Tibial nerve (tissue), 4 donors: ENCODE data around the gene PIP4K2C.

Experiments used
- CTCF ChIP-seq, 5 experiments: fragments of 200-600 bp in 3 of 5; fragments of 450-650 bp in 2 of 5; sonication (generic) in 3 of 5; IDR thresholded peaks; one replicate each; pipeline ENCODE4 v1.5.1; 2016 to 2019; ENCODE audit warnings: antibody characterized with exemption in 5 of 5, mild to moderate bottlenecking in 3 of 5, moderate library complexity in 2 of 5
- EP300 ChIP-seq, 2 donors: sonication (generic); formaldehyde crosslinking; IDR thresholded peaks; one replicate each; pipeline ENCODE4 v1.6.1; 2017; ENCODE audit warnings: antibody characterized with exemption in 2 of 2, mild to moderate bottlenecking in 1 of 2
- POLR2A ChIP-seq, 2 donors: fragments of 450-650 bp; IDR thresholded peaks; one replicate each; pipeline ENCODE4 v1.6.1; 2017; ENCODE audit warnings: antibody characterized with exemption in 2 of 2, mild to moderate bottlenecking in 2 of 2, moderate library complexity in 2 of 2

- TF ChIP-seq POLR2A (IDR thresholded peaks at IDR 0.05) = no peak
- TF ChIP-seq CTCF (IDR thresholded peaks at IDR 0.05) = no peak
- no peak for TF ChIP-seq EP300 (IDR thresholded peaks at IDR 0.05)
Observed at GRCh38 chr12:57610554-57611107, 19.6 kb downstream of the PIP4K2C start.
